Measurements from ENCODE around the gene NMRK1. TPM values are rescaled to one million over a fixed set of nuclear protein-coding genes. Genes with fewer than 3 reads are reported as not detected.

The NMRK1 gene
- polyA plus RNA-seq, 1 experiment = 14.4 TPM

DNA sequence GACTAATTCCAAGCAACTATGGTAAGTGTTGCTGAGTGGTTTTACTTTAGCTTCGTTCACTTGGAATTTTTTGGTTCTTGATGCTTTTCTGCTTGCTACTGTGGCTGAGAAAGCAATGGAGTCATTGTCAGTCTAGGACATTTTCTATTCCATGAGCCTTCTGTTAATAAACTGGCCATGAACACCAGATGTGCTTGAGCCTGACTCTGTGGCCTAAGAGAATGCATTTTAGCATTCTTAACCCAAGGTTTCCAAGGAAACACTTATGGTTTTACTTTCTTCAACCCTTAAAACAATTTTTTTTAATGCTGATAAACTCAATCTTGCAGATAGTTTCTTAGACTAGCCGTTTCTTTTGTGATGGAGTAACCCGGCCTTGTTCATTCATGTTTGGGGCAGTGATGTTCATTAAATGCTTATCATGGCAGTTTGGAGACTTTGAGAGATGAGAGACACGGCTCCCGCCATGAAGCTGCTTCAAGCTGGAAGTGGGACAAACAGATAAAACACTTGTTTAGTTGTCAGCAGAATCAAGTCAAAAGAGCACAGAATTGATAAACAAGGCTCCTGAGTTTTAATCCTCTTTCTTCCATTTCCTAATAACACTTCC lies 42.8 kb upstream of the NMRK1 start:
- no peak overlapping the region for H3K4me3 ChIP-seq (ENCODE audit: low read depth, low read length)
- H3K9me3 ChIP-seq (ENCODE audit: control insufficient read depth, insufficient read depth, low read length) = no peaks in the 10 kb centered on the region
- DNase-seq (ENCODE audit: low read depth, low spot score) = no peak
- ChIA-PET POLR2A (no interaction called here), CTCF (no interaction called here)
- H3K27ac ChIP-seq (ENCODE audit: low read depth, low read length) = no peak overlapping the region
- TF ChIP-seq, protein P1, sequence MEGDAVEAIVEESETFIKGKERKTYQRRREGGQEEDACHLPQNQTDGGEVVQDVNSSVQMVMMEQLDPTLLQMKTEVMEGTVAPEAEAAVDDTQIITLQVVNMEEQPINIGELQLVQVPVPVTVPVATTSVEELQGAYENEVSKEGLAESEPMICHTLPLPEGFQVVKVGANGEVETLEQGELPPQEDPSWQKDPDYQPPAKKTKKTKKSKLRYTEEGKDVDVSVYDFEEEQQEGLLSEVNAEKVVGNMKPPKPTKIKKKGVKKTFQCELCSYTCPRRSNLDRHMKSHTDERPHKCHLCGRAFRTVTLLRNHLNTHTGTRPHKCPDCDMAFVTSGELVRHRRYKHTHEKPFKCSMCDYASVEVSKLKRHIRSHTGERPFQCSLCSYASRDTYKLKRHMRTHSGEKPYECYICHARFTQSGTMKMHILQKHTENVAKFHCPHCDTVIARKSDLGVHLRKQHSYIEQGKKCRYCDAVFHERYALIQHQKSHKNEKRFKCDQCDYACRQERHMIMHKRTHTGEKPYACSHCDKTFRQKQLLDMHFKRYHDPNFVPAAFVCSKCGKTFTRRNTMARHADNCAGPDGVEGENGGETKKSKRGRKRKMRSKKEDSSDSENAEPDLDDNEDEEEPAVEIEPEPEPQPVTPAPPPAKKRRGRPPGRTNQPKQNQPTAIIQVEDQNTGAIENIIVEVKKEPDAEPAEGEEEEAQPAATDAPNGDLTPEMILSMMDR (IDR thresholded peaks at IDR 0.05; ENCODE audit: low read depth, low read length) = no peak
- no peaks in the 10 kb centered on the region for H3K27me3 ChIP-seq (ENCODE audit: control insufficient read depth, insufficient read depth, low read length)

- CTCF ChIA-PET = no interaction called here
- TF ChIP-seq, protein P1 (IDR thresholded peaks at IDR 0.05; ENCODE audit: low read depth, low read length) = no peak
- H3K27ac ChIP-seq (ENCODE audit: low read depth, low read length) = no peak overlapping the region
- no peak for DNase-seq (ENCODE audit: low read depth, low spot score)
- H3K4me3 ChIP-seq (ENCODE audit: low read depth, low read length) = no peak overlapping the region
- POLR2A ChIA-PET = no interaction called here
- no peaks in the 10 kb centered on the region for H3K27me3 ChIP-seq (ENCODE audit: control insufficient read depth, insufficient read depth, low read length)
- no peaks in the 10 kb centered on the region for H3K9me3 ChIP-seq (ENCODE audit: control insufficient read depth, insufficient read depth, low read length)
These were observed 42.2 kb upstream of the NMRK1 start for GRCh38 chr9:75130172-75130571.

DNA sequence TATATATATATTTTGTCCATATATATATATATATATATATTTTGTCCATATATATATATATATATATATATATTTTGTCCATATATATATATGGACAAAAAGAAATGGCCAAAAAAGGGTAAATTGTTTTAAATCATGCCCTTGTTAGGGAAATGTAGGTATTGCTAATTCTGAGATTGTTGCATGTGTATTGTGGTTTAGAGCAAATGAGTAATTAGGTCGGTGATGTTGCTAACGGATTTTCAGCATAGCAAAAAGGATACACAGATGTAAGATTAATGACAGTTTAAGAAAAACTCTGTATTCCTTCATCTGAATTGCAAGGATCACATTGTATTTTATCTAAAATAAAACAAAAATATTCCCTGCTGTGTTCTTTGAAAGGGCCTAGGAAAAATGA lies 40.6 kb upstream of the NMRK1 start:
- Histone ChIP-seq H3K4me3 (ENCODE audit: low read depth, low read length) (no peak overlapping the region), H3K9me3 (ENCODE audit: control insufficient read depth, insufficient read depth, low read length) (no peaks in the 10 kb centered on the region), H3K27ac (ENCODE audit: low read depth, low read length) (no peak overlapping the region), H3K27me3 (ENCODE audit: control insufficient read depth, insufficient read depth, low read length) (no peaks in the 10 kb centered on the region)
- ChIA-PET CTCF (no interaction called here), POLR2A (no interaction called here)
- TF ChIP-seq, protein P1 (IDR thresholded peaks at IDR 0.05; ENCODE audit: low read depth, low read length) = no peak
- no peak for DNase-seq (ENCODE audit: low read depth, low spot score)

DNA sequence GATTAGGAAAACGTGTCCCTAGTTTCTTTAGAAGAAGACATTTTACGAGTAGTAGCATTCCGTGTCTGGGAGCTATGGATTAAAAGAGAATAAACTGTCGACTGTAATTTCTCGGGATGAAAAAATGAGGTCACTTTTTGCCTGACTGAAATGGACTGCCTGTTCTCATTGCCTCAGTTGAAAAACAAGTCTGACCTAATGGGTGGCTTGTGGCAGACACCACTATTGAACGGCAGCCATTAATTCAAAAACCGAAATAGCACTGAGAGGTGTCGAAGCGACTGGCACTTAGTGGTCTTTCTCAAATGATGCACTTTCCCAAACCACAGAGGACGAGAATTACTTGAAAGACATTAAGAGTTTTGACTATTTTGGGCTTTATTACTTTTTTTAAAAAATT lies 35.7 kb upstream of the NMRK1 start:
- H3K27ac ChIP-seq (ENCODE audit: low read depth, low read length) = no peak overlapping the region
- H3K4me3 ChIP-seq (ENCODE audit: low read depth, low read length) = no peak overlapping the region
- H3K27me3 ChIP-seq (ENCODE audit: control insufficient read depth, insufficient read depth, low read length) = no peaks in the 10 kb centered on the region
- ChIA-PET CTCF (interaction anchor here (1.5 kb wide), 1 partner anchor 22 kb away, joined by 3 read pairs; no protein-coding TSS in a partner anchor), POLR2A (interaction anchor here (0.6 kb wide), 1 partner anchor 16 kb away, joined by 3 read pairs; no protein-coding TSS in a partner anchor)
- TF ChIP-seq, protein P1 (IDR thresholded peaks at IDR 0.05; ENCODE audit: low read depth, low read length) = no peak
- H3K9me3 ChIP-seq (ENCODE audit: control insufficient read depth, insufficient read depth, low read length) = no peaks in the 10 kb centered on the region
- no peak for DNase-seq (ENCODE audit: low read depth, low spot score)

- POLR2A ChIA-PET = no interaction called here
- CTCF ChIA-PET = no interaction called here
- DNase-seq (ENCODE audit: low read depth, low spot score) = no peak
These were observed 34.1 kb upstream of the NMRK1 start for GRCh38 chr9:75121914-75122558.

More at GRCh38 chr9:75121914-75122558, 34.1 kb upstream of the NMRK1 start:
- Histone ChIP-seq H3K27me3 (ENCODE audit: control insufficient read depth, insufficient read depth, low read length) (no peaks in the 10 kb centered on the region), H3K27ac (ENCODE audit: low read depth, low read length) (no peak overlapping the region), H3K9me3 (ENCODE audit: control insufficient read depth, insufficient read depth, low read length) (no peaks in the 10 kb centered on the region), H3K4me3 (ENCODE audit: low read depth, low read length) (no peak overlapping the region)
- TF ChIP-seq, protein P1 (IDR thresholded peaks at IDR 0.05; ENCODE audit: low read depth, low read length) = no peak
